ENCODE measurements around the gene ST6GALNAC3. TPM values are rescaled to one million over a fixed set of nuclear protein-coding genes. Genes with fewer than 3 reads are reported as not detected.
"Not testable (repeated sequence)": the region's sequence is repeated elsewhere in the genome, so short reads cannot be mapped to it uniquely, and the experiment has no call there.

Gene ST6GALNAC3
- total RNA-seq, 1 experiment from 2014 or later: not detected

GRCh38 chr1:76292418-76293184 lies 218.1 kb downstream of the ST6GALNAC3 start:
- no peak for DNase-seq (ENCODE audit: low spot score)
- in situ Hi-C loops (cut with HindIII; ENCODE audit: low sequenced_read_pairs): no loop called here

DNA sequence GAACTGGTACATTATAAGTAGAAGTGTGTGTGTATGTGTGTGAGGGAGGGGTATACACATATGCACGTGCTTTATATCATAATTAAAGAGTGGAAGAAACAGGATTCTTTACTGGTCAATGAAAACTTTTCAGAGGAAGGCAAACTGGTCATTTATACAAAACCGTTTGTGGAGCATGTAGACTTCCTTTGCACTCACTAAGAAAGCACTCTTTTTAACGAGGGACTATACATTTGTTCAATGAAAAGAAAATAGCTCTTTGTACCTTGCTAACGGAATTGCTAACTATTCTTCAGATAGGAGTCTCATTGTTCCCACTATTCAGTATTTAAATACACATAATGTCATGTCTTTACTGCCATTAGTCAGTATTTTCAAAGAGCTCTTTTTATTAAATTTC lies 219.3 kb downstream of the ST6GALNAC3 start:
- no peak for DNase-seq (ENCODE audit: low spot score)
- in situ Hi-C loops (cut with HindIII; ENCODE audit: low sequenced_read_pairs): no loop called here

DNA sequence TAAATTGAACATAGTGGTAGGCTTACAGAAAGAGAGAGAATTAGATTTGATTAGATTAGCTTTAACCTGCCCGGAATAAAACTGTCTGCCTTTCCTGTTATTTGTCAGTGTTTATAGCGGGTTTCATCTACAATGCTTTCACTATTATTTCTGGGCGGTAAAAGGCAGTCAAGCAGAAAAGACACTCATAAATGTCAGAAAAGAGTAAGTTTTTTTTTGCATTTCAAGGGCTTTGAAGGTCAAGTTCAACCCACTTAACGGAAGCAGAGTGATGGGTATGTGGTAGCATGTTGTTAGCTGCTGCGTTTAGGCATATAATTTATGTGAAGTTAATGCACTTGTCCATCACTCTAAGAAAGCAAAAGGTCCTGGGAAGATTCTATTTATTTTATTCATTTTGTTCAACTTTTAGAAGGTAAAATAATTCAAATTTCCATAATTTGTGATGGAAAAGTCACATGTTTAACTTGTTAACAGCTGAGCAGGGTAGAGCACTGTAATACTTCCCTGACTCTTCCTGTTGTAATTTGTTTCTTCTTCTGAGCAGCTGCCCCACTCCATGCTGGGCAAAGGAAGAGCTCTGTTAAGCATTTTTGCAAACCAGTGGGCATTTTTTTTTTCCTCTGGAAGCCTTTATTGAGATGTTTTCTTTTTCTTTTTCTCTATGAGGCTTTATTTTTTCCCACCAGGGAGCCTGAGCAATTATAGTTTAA lies 220.1 kb downstream of the ST6GALNAC3 start:
- DNase-seq (ENCODE audit: low spot score): no peak
- in situ Hi-C loops (cut with HindIII; ENCODE audit: low sequenced_read_pairs): no loop called here

GRCh38 chr1:76298399-76298798 lies 223.9 kb downstream of the ST6GALNAC3 start:
- in situ Hi-C loops (cut with HindIII; ENCODE audit: low sequenced_read_pairs): no loop called here

GRCh38 chr1:76299036-76299435 lies 224.5 kb downstream of the ST6GALNAC3 start:
- no peak for DNase-seq (ENCODE audit: low spot score)
- in situ Hi-C loops (cut with HindIII; ENCODE audit: low sequenced_read_pairs): no loop called here

More at GRCh38 chr1:76298399-76298798, 223.9 kb downstream of the ST6GALNAC3 start:
- no peak for DNase-seq (ENCODE audit: low spot score)

GRCh38 chr1:76300556-76300955 lies 226.0 kb downstream of the ST6GALNAC3 start:
- DNase-seq (ENCODE audit: low spot score): no peak
- in situ Hi-C loops (cut with HindIII; ENCODE audit: low sequenced_read_pairs): no loop called here

GRCh38 chr1:76302711-76303339 lies 228.3 kb downstream of the ST6GALNAC3 start:
- in situ Hi-C loops (cut with HindIII; ENCODE audit: low sequenced_read_pairs): no loop called here
- no peak for DNase-seq (ENCODE audit: low spot score)

GRCh38 chr1:76303340-76303717 lies 228.8 kb downstream of the ST6GALNAC3 start:
- in situ Hi-C loops (cut with HindIII; ENCODE audit: low sequenced_read_pairs): no loop called here
- no peak for DNase-seq (ENCODE audit: low spot score)

DNA sequence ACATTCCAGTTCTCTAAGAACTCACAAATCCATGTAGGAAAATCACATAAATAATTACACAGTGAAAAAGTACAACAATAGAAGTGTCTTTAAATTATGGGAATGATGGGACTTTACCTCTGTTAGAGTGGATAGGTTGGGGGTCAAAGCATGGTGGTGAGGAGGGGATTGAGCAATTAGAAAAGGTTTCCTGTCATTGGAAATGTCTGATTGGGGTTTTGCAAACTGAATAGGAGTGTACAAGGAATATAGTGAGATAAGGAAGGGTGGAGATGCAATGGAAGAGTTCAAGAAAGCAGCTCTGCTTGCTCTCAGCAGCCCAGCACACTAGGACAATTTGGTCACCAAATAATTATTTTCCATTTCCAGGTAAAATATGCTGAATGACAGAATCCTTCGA lies 238.8 kb downstream of the ST6GALNAC3 start:
- in situ Hi-C loops (cut with HindIII; ENCODE audit: low sequenced_read_pairs): no loop called here
- DNase-seq (ENCODE audit: low spot score): no peak

GRCh38 chr1:76314730-76315129 lies 240.2 kb downstream of the ST6GALNAC3 start:
- in situ Hi-C loops (cut with HindIII; ENCODE audit: low sequenced_read_pairs): no loop called here
- no peak for DNase-seq (ENCODE audit: low spot score)

DNA sequence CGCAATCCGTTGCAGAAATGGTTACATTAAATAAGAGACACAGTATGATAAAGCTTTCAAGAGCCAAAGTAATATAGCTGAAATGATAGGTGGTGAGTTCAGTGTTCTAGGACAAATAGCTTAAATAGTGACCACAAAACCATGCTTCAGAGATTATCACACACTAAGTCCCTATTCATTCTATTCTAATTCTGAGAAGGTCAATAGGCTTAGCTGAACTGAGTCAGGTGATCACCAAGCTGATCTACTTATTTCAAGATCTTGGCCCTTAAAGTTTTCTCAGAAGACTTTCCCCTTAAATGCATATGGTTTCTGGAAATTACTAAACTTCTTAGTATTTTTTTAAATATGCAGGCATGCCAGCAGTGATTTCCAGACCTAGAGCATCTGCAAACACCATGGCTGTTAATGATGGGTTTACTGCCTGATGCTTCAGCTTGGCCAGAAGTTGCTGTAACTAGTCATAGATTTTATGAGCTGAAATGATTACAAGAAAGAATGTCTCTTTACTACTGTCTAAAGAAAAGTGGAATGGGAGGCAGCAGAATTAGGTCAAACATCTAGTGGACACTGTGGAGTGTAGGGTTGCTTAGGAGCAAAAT lies 242.9 kb downstream of the ST6GALNAC3 start:
- in situ Hi-C loops (cut with HindIII; ENCODE audit: low sequenced_read_pairs): no loop called here
- no peak for DNase-seq (ENCODE audit: low spot score)

DNA sequence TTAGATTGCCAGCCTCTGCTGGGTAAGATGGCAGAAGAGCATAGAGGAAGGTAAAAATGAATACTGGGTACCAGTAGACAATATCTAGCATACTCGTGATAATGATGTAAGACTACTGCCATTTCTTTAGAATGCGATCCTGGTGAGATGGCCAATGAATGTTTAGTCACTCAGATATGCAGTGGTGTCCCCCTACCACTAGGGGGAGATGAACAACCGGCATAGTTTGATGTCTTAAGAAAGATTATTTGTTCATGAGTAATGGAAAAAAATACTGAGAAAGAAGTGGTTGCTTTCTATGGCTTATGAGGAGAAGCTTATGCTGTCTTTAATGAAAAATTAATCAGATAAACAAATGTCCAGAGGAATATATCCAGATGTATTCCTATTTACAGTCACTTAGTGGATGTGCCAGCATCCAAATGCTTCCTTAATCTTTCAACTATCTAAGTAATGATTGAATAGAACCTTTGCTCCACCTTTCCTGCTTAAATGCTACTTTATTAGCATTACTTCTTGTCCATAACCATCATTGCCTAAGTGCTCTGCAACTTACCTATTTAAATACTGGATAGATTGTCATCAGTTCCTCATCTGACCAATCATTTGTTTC lies 256.6 kb downstream of the ST6GALNAC3 start:
- in situ Hi-C loops (cut with HindIII; ENCODE audit: low sequenced_read_pairs): no loop called here
- DNase-seq (ENCODE audit: low spot score): peak; percentile 64

DNA sequence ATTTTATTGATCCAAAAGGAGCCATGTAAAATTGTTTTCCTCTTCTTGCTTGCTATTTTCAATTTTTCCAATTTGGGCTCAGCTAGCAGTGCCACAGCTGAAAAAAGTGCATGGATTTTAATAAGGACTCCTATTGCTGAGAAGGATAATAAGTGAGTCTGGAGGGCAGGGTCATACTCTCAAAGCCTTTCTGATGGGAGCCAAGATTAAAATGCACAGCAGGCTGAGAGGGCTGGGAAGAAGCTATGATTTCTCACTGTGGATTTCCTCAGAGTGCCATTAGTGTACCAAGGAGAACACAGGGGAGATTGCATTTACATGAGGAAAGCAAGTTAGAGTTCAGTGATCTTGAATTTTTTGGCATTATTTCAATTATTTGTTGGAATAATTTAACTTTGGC lies 261.3 kb downstream of the ST6GALNAC3 start:
- no peak for DNase-seq (ENCODE audit: low spot score)
- in situ Hi-C loops (cut with HindIII; ENCODE audit: low sequenced_read_pairs): no loop called here

- DNase-seq (ENCODE audit: low spot score): no peak
- in situ Hi-C loops (cut with HindIII; ENCODE audit: low sequenced_read_pairs): no loop called here
These were observed 262.4 kb downstream of the ST6GALNAC3 start for GRCh38 chr1:76336931-76337371.

DNA sequence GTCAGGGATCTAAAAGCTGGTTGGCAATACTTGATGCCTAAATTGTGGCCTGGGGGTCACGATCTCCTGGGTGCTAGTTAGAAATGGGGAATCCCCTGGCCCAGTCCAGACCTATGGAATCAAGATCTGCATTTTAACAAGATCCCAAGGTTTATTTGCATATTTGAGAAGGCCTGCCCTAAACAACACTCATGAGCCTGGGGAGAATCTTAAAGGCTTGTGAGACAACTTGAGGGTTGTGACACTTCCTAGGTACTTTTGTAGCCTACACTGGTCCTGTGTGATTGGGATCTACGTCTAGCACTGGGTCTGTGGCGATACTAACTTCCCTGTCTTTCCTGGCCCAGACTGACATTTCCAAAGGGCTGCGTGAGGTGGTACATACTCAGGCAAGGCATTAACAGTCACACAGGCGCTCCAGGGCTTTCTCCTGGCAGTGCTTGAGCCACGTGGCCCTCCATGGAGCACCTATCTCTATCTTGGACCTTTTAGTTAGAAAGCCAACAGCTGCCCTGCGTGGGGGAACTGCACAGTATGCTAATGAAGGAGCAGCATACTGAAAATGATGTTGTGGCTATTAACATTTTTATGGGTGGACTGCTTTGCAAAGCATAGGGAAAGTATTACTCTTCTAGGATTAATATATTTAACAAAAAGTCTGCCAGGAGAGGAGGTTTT lies 263.1 kb downstream of the ST6GALNAC3 start:
- in situ Hi-C loops (cut with HindIII; ENCODE audit: low sequenced_read_pairs): no loop called here
- DNase-seq (ENCODE audit: low spot score): no peak

GRCh38 chr1:76340056-76340455 lies 265.5 kb downstream of the ST6GALNAC3 start:
- in situ Hi-C loops (cut with HindIII; ENCODE audit: low sequenced_read_pairs): no loop called here
- no peak for DNase-seq (ENCODE audit: low spot score)

DNA sequence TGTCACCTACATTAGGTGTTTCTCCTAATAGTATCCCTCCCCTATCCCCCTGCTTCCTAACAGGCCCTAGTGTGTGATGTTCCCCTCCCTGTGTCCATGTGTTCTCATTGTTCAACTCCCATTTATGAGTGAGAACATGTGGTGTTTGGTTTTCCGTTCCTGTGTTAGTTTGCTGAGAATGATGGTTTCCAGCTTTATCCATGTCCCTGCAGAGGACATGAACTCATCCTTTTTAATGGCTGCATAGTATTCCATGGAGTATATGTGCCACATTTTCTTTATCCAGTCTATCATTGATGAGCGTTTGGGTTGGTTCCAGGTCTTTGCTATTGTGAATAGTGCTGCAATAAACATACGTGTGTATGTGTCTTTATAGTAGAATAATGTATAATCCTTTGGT lies 267.3 kb downstream of the ST6GALNAC3 start:
- DNase-seq (ENCODE audit: low spot score); in situ Hi-C loops (cut with HindIII; ENCODE audit: low sequenced_read_pairs): not testable (repeated sequence)

DNA sequence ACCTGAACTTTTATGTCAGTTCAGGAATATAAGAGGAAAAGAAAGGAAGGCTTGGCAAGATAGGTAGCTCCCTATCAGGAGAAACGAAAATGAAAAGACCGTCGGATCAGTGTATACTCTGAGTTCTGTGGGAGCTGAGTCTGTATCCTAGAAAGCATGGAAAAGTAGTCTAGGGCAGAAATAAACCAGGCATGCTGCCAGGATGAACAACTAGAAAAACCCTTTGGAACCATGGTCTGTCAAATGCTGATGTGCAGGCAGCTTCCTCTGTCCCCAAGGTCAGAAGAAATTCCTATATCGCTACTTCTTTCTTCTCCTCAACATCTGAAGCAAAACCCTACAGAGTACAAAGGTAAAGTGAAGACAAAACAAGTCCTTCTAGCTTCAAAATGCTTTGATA lies 268.8 kb downstream of the ST6GALNAC3 start:
- no peak for DNase-seq (ENCODE audit: low spot score)
- in situ Hi-C loops (cut with HindIII; ENCODE audit: low sequenced_read_pairs): no loop called here

- in situ Hi-C loops (cut with HindIII; ENCODE audit: low sequenced_read_pairs): no loop called here
- DNase-seq (ENCODE audit: low spot score): no peak
These were observed 277.1 kb downstream of the ST6GALNAC3 start for GRCh38 chr1:76351655-76352054.

All from G401 (cell line).